H9 (cell line): ENCODE measurements around the gene CD164. TPM values are rescaled to one million over a fixed set of nuclear protein-coding genes. Genes with fewer than 3 reads are reported as not detected.
A peak's percentile ranks its signal among the peaks of the same experiment; 100 is the strongest.

Experiments
- DNase-seq: peaks from one replicate; pipeline ENCODE4 v3.0.0-alpha.2; 2017
- H2AFZ ChIP-seq: one replicate; pipeline ENCODE4 v1.6.1; 2013; ENCODE audit warnings: mild to moderate bottlenecking, low read length, control low read depth, moderate library complexity
- H2AK5ac ChIP-seq: 2 replicates; pipeline ENCODE4 v1.6.1; 2013; ENCODE audit warnings: low read length, control low read depth, mixed read lengths; ENCODE audit not compliant: insufficient read length
- H2BK120ac ChIP-seq: one replicate; pipeline ENCODE4 v1.6.1; 2013; ENCODE audit warnings: low read depth, mild to moderate bottlenecking, low read length, control low read depth, inconsistent platforms; ENCODE audit not compliant: poor library complexity, severe bottlenecking
- H2BK12ac ChIP-seq: 2 replicates; pipeline ENCODE4 v1.6.1; 2013; ENCODE audit warnings: low read length, control low read depth, mixed read lengths, low read depth; ENCODE audit not compliant: insufficient read length
- H2BK15ac ChIP-seq: 2 replicates; pipeline ENCODE4 v1.6.1; 2013; ENCODE audit warnings: low read depth, low read length, control low read depth
- H2BK20ac ChIP-seq: one replicate; pipeline ENCODE4 v1.6.1; 2013; ENCODE audit warnings: low read depth, mild to moderate bottlenecking, low read length, control low read depth, inconsistent platforms; ENCODE audit not compliant: poor library complexity, severe bottlenecking
- H2BK5ac ChIP-seq: 2 replicates; pipeline ENCODE4 v1.6.1; 2013; ENCODE audit warnings: low read length, control low read depth, mixed read lengths; ENCODE audit not compliant: insufficient read length
- H3K14ac ChIP-seq: 2 replicates; pipeline ENCODE4 v1.6.1; 2013; ENCODE audit warnings: low read length, control low read depth; ENCODE audit not compliant: insufficient read depth
- H3K18ac ChIP-seq: 2 replicates; pipeline ENCODE4 v1.6.1; 2013; ENCODE audit warnings: low read depth, mild to moderate bottlenecking, mixed read lengths, low read length, control low read depth; ENCODE audit not compliant: insufficient read length
- H3K23ac ChIP-seq: 2 replicates; pipeline ENCODE4 v1.6.1; 2013; ENCODE audit warnings: low read length, control low read depth, mixed read lengths, low read depth; ENCODE audit not compliant: insufficient read length
- H3K23me2 ChIP-seq: 2 replicates; pipeline ENCODE4 v1.6.1; 2013; ENCODE audit warnings: low read depth, mild to moderate bottlenecking, mixed read lengths, low read length, control low read depth; ENCODE audit not compliant: insufficient read length, poor library complexity, severe bottlenecking
- H3K27ac ChIP-seq: 2 replicates; pipeline ENCODE4 v1.5.1; 2013; ENCODE audit warnings: low read length, control low read depth, mixed read lengths, low read depth; ENCODE audit not compliant: insufficient read length
- H3K27me3 ChIP-seq: 2 replicates; pipeline ENCODE4 v1.6.1; 2013; ENCODE audit warnings: low read length, control low read depth, inconsistent platforms; ENCODE audit not compliant: insufficient read depth
- H3K4ac ChIP-seq: 2 replicates; pipeline ENCODE4 v1.6.1; 2013; ENCODE audit warnings: low read depth, mild to moderate bottlenecking, control low read depth, inconsistent platforms, low read length, moderate library complexity
- H3K4me1 ChIP-seq: 2 replicates; pipeline ENCODE4 v1.6.1; 2013; ENCODE audit warnings: low read length, control low read depth, inconsistent platforms; ENCODE audit not compliant: insufficient read depth
- H3K4me2 ChIP-seq: 2 replicates; pipeline ENCODE4 v1.6.1; 2013; ENCODE audit warnings: low read length, control low read depth, mixed read lengths; ENCODE audit not compliant: insufficient read length, insufficient read depth
- H3K56ac ChIP-seq: 2 replicates; pipeline ENCODE4 v1.6.1; 2013; ENCODE audit warnings: low read depth, mild to moderate bottlenecking, mixed read lengths, low read length, control low read depth; ENCODE audit not compliant: insufficient read length
- H3K79me1 ChIP-seq: 2 replicates; pipeline ENCODE4 v1.6.1; 2013; ENCODE audit warnings: low read depth, mild to moderate bottlenecking, moderate library complexity, low read length, control low read depth, inconsistent platforms; ENCODE audit not compliant: insufficient read depth, poor library complexity, severe bottlenecking
- H3K79me2 ChIP-seq: 2 replicates; pipeline ENCODE4 v1.6.1; 2013; ENCODE audit warnings: low read length, control low read depth, inconsistent platforms; ENCODE audit not compliant: insufficient read depth
- H3K9ac ChIP-seq: 2 replicates; pipeline ENCODE4 v1.6.1; 2013; ENCODE audit warnings: low read length, control low read depth, mixed read lengths; ENCODE audit not compliant: insufficient read length; ENCODE audit errors: extremely low read depth
- H3K9me3 ChIP-seq: one replicate; pipeline ENCODE4 v1.6.1; 2013; ENCODE audit warnings: low read depth, low read length, inconsistent platforms; ENCODE audit not compliant: control insufficient read depth
- H3T11ph ChIP-seq: one replicate; pipeline ENCODE4 v1.6.1; 2013; ENCODE audit warnings: mild to moderate bottlenecking, low read length, control low read depth, inconsistent platforms
- H4K20me1 ChIP-seq: one replicate; pipeline ENCODE4 v1.6.1; 2013; ENCODE audit not compliant: control insufficient read depth, insufficient read length, insufficient read depth
- H4K5ac ChIP-seq: 2 replicates; pipeline ENCODE4 v1.6.1; 2013; ENCODE audit warnings: low read depth, mild to moderate bottlenecking, mixed read lengths, low read length, control low read depth; ENCODE audit not compliant: insufficient read length
- H4K8ac ChIP-seq: replicated peaks from 2 replicates; pipeline ENCODE4 v1.6.1; 2013; ENCODE audit warnings: low read length, control low read depth, mixed read lengths, low read depth; ENCODE audit not compliant: insufficient read length
- H4K91ac ChIP-seq: 2 replicates; pipeline ENCODE4 v1.6.1; 2013; ENCODE audit warnings: low read depth, mild to moderate bottlenecking, moderate library complexity, mixed read lengths, low read length, control low read depth; ENCODE audit not compliant: insufficient read length
- H3K27ac Mint-ChIP-seq, 3 experiments: 2 replicates in 2 of 3; 3 replicates in 1 of 3; pipeline ENCODE4 v1.8.0; 2020 to 2021; ENCODE audit warnings: mixed read lengths in 3 of 3, mild to moderate bottlenecking in 1 of 3, moderate library complexity in 1 of 3
- H3K27me3 Mint-ChIP-seq: 2 replicates; pipeline ENCODE4 v1.8.0; 2021; ENCODE audit warnings: low read depth, mild to moderate bottlenecking, moderate library complexity, mixed read lengths
- H3K36me3 Mint-ChIP-seq, 3 experiments: 2 replicates in 2 of 3; 3 replicates in 1 of 3; pipeline ENCODE4 v1.8.0; 2020 to 2021; ENCODE audit warnings: low read depth in 3 of 3, mixed read lengths in 3 of 3; ENCODE audit not compliant: insufficient read depth in 1 of 3
- H3K4me1 Mint-ChIP-seq, 2 experiments: 2 replicates each; pipeline ENCODE4 v1.8.0; 2020; ENCODE audit warnings: mixed read lengths in 2 of 2
- H3K4me3 Mint-ChIP-seq, 2 experiments: 2 replicates in 1 of 2; 3 replicates in 1 of 2; pipeline ENCODE4 v1.8.0; 2020 to 2021; ENCODE audit warnings: mild to moderate bottlenecking in 2 of 2, mixed read lengths in 2 of 2, moderate library complexity in 1 of 2
- H3K9me3 Mint-ChIP-seq, 2 experiments: 2 replicates in 1 of 2; 3 replicates in 1 of 2; pipeline ENCODE4 v1.8.0; 2020; ENCODE audit warnings: mild to moderate bottlenecking in 2 of 2, mixed read lengths in 2 of 2, moderate library complexity in 1 of 2
- CTCF ChIP-seq: fragments of 200-600 bp; sonication (generic); conservative IDR thresholded peaks from 3 replicates; pipeline ENCODE4 v1.8.0; 2021; ENCODE audit warnings: antibody characterized with exemption, mild to moderate bottlenecking
- WGBS: extraction: QIAGEN DNeasy Blood & Tissue Kit; methylation state at CpG from one replicate; pipeline ENCODE4 v1.1.7; 2013; ENCODE audit warnings: missing lambda C conversion rate, low lambda C conversion rate, mixed read lengths; ENCODE audit not compliant: insufficient read length; ENCODE audit errors: extremely low coverage; 5-methylcytosine and 5-hydroxymethylcytosine counted together
- long read RNA-seq: library from polyadenylated mRNA; unstranded; transcript quantifications from one replicate; pipeline ENCODE4 v2.0.0, GENCODE V29; 2020
- total RNA-seq: library from RNA; stranded (reverse); gene quantifications from 2 replicates; pipeline ENCODE4 v1.2.1, GENCODE V29; 2021

CD164 gene
- total RNA-seq, result 130 and 132 TPM in 2 replicates
- long read RNA-seq, transcript CD164-202 (6 exons, 3,365 nt), result major isoform, 679 of 802 reads
- long read RNA-seq, transcript CD164-203 (5 exons, 2,936 nt), result minor isoform, 104 of 802 reads
- long read RNA-seq, partial matches to known transcripts, result 7 of 802 reads
- long read RNA-seq, other reads (novel, unspliced or antisense), result 4 of 802 reads

DNA sequence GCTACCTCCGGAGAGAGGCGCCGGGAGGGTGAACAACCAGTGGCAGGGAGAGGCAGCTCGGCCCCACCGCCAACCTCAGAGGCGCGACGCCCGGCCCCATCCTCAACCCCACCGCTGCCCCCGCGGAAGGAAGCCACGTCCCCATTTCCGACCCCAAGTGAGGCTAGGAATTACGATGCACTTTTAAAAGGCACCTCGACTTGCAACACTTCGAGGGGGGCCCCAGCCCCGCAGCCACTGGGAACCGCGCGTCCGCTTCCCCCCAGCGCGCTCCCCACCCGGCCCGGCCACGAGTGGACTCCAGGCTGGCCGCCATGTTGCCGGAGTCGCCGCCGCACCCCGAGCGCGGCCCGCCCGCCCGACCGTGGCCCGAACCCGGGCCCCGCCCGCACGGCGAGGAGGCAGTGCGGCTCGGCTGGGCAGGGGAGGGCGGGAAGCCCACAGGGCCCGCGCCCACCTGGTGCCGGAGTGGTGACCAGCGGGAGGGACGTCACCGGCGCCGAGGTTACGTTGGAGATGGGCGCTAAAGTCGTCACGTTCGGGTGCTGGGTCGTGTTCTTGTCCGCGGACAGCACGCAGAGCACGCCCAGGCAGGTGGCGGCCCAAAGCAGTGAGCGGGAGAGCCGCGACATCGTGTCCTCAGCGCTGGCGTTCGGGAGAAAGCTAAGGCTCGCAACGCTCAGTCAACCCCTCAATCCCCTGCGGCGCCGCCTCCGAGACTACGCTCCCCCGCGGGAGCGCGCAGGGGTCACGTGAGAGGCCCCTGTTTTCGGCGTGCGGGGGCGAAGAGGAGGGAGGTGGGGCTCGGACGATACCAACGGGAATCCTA, at the start of gene CD164:
TSS of gene CD164 (minus strand) at position 721 of the 829 bp plus-strand sequence. CDS start at position 632, 89 bp downstream.
- H3K79me2 ChIP-seq, result peaks cover 23% of the 10 kb centered on the region
- H3T11ph ChIP-seq, result peak within 1 kb of the TSS; percentile 91
- H3K27ac ChIP-seq, result peak within 1 kb of the TSS; percentile 84
- peak within 1 kb of the TSS; percentile 100 for H3K18ac ChIP-seq
- peak within 1 kb of the TSS; percentile 85 for H4K5ac ChIP-seq
- H2AK5ac ChIP-seq, result no peak within 1 kb of the TSS
- H2BK5ac ChIP-seq, result peak within 1 kb of the TSS; percentile 98
- H2BK20ac ChIP-seq, result no peak within 1 kb of the TSS
- peak within 1 kb of the TSS; percentile 100 for H3K14ac ChIP-seq
- no CpG with 5 or more reads among the region's 93 CpGs for WGBS
- H2BK15ac ChIP-seq, result no peak within 1 kb of the TSS
- peak within 1 kb of the TSS; percentile 62 for H3K4me2 ChIP-seq
- H4K91ac ChIP-seq, result no peak within 1 kb of the TSS
- Mint-ChIP-seq H3K27me3 (no peaks in the 10 kb centered on the region), H3K36me3 (peaks cover 9 to 24% (median 23%) of the 10 kb centered on the region in 3 experiments; a peak in 6 of 7 replicates), H3K27ac (peak within 1 kb of the TSS; percentile 100), H3K4me1 (peaks cover 22 to 23% of the 10 kb centered on the region in 2 experiments), H3K4me3 (peak within 1 kb of the TSS; percentile 85 to 89), H3K9me3 (no peaks in the 10 kb centered on the region)
- peak within 1 kb of the TSS; percentile 96 for H2BK120ac ChIP-seq
- peak within 1 kb of the TSS; percentile 97 for H3K56ac ChIP-seq
- H3K23me2 ChIP-seq, result peaks cover 5% of the 10 kb centered on the region
- H3K9ac ChIP-seq, result peak within 1 kb of the TSS; percentile 99
- H4K8ac ChIP-seq, result no peak within 1 kb of the TSS
- peak; percentile 92 for DNase-seq
- peak within 1 kb of the TSS; percentile 99 for H2BK12ac ChIP-seq
- H4K20me1 ChIP-seq, result no peaks in the 10 kb centered on the region
- H3K9me3 ChIP-seq, result no peaks in the 10 kb centered on the region
- H2AFZ ChIP-seq, result peak within 1 kb of the TSS; percentile 71
- no peaks in the 10 kb centered on the region for H3K4me1 ChIP-seq
- no peak for TF ChIP-seq CTCF
- H3K23ac ChIP-seq, result peak within 1 kb of the TSS; percentile 7
- H3K79me1 ChIP-seq, result no peaks in the 10 kb centered on the region
- no peaks in the 10 kb centered on the region for H3K27me3 ChIP-seq
- H3K4ac ChIP-seq, result no peak within 1 kb of the TSS; the same call in 1 of the 2 replicates
